Vein endothelial cell (primary cell): ENCODE data around the gene SULT1A4. TPM values are rescaled to one million over a fixed set of nuclear protein-coding genes. Genes with fewer than 3 reads are reported as not detected.

Source experiments
- small RNA-seq: library from RNA; depleted of rRNA; stranded (forward); fragments of <200 nt; gene quantifications from one replicate; pipeline ENCODE3, GENCODE V24; 2012
- total RNA-seq: library from RNA; depleted of rRNA; stranded (reverse); fragments of >200 nt; gene quantifications from 2 replicates; pipeline ENCODE4 v1.2.3, GENCODE V29; 2012

The SULT1A4 gene
- 1.3 and 9.5 TPM in 2 replicates for total RNA-seq

GRCh38 chr16:29459706-29460646, at the start of gene SULT1A4:
TSS of gene SULT1A4 (plus strand) at chr16:29459913. CDS start at chr16:29461386, 1,473 bp downstream.

GRCh38 chr16:29454269-29454668, 5.4 kb upstream of the SULT1A4 start, which contains the start of the genes BOLA2 and SLX1B:
TSS of gene BOLA2 (minus strand) at chr16:29454351. CDS start at chr16:29454253, 98 bp downstream.
TSS of gene SLX1B (plus strand) at chr16:29454533.

GRCh38 chr16:29506308-29506707, 46.6 kb downstream of the SULT1A4 start, which contains the start of gene NPIPB12:
TSS of gene NPIPB12 (minus strand) at chr16:29506408.

Small RNAs within 50 kb of the gene (small RNA-seq; reads per million reads assigned to genes)
- gene AC133555.2, result not detected

Other genes starting within 250 kb of the SULT1A4 start
- under 0.01 and 6.0 TPM in 2 replicates for gene NPIPB11, start 53.2 kb upstream of the SULT1A4 start, total RNA-seq
- 24.2 and 26.7 TPM in 2 replicates for gene BOLA2, start 5.6 kb upstream of the SULT1A4 start, total RNA-seq
- 40.3 and 43.8 TPM in 2 replicates for gene SLX1B, start 5.4 kb upstream of the SULT1A4 start, total RNA-seq
- gene NPIPB12, start 46.5 kb downstream of the SULT1A4 start, total RNA-seq, result 22.3 and 31.7 TPM in 2 replicates
- gene SPN, start 203.3 kb downstream of the SULT1A4 start, total RNA-seq, result not detected in 2 replicates
- gene QPRT, start 219.3 kb downstream of the SULT1A4 start, total RNA-seq, result 0.10 TPM in 1 of 2 replicates, not detected in the other